ENCODE data around the gene RABGAP1L.
"Not testable (repeated sequence)": the region's sequence is repeated elsewhere in the genome, so short reads cannot be mapped to it uniquely, and the experiment has no call there.

The RABGAP1L gene

DNA sequence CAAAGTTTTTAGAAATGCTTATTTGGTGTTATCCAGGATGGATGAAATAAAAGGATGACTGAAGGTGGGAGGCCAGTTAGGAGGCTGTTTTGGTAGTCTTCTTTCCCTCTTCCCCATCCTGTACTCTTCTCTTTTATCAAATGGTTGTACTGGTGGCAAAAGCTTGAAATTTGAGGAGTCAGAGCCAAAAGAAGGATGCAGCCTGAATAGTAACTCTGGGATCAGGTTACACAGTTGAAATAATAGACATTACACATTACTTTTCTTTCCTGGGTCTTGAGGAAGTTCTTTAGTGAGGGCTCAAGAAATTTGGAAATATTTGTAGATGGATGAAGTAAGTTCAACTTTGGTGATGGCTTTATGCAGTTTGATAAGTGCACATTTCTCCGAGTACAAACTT lies 397.1 kb downstream of the RABGAP1L start:
- no peak for DNase-seq

DNA sequence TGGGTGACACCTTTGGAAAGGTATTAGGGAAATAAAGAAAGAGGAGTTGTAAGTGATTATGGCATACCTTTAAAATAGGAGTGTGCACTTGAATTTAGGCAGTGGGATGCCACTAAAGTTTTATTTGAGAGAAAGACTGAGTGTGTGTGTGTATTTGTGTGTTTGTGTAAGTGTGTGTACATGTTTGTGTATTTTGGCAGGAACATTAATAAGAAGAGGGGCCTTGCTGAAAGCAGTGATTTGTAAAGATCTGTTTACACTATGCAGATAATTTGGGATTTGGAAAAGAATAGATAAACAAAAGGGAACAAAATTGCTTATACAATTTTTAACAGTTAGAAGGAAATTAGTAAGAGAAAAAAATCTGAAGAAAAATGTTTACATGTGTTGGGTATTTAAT lies 409.2 kb downstream of the RABGAP1L start:
- no peak for DNase-seq

DNA sequence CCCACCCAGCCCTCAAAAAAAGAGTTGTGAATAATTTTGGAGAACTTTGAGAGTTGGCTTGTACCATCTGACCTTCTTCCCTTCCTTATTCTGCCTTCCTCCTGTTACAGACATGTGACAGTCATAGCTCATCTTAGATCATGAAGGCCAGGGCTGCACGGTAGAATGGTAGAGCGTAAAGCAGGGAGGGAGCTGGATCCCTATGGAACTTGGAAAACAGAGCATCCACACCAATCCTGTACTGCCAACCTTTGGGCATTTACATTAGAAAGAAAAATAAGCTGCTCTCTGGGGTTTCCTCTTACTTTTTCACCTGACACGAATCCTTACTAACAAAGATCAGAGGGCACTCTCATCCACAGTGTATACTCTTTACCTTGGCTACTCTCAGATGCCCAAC lies 409.9 kb downstream of the RABGAP1L start:
- no peak for DNase-seq

- no peak for DNase-seq
Observed at GRCh38 chr1:174572771-174573170, 413.5 kb downstream of the RABGAP1L start.

DNA sequence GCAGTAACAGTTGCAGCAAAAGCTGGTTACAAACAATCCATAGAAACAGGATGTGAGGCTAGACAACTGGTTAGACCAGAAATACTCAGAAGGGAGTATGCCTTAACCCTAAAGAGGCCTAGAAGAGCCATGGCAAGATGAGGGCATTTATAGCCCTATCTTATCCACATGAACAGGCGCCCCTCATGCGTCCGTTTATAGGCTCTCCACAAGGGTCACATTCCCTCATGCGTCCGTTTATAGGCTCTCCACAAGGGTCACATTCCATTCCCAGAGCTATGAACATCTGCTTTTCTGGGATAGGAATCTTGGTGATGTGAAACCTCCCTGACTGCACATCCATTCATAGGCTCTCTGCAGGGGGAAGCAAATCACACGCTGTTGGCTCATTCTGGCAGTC lies 416.8 kb downstream of the RABGAP1L start:
- not testable (repeated sequence) for DNase-seq

- no peak for DNase-seq
Observed at GRCh38 chr1:174577681-174578080, 418.4 kb downstream of the RABGAP1L start.

GRCh38 chr1:174580801-174581200 lies 421.5 kb downstream of the RABGAP1L start:
- DNase-seq = no peak

DNA sequence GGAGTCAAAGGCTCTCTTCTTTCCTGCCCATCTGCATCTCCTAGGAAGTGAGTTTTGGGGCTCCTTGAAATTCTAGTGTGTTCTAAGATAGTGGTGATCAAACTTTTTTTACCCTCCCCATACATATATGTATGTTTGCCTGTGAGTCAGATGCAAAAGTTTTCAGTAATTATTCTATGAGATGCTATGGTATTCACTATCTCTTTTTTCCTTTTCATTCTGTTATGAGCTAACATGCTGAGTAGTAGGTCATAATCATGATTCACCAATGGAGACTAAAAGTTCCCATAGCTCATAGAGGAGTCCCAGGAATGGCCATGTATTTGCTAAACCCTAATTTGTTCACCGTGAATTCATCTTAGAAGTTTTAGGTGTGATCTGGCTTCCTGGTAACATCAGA lies 424.0 kb downstream of the RABGAP1L start:
- no peak for DNase-seq

GRCh38 chr1:174584071-174584470 lies 424.8 kb downstream of the RABGAP1L start:
- no peak for DNase-seq

GRCh38 chr1:174588618-174589017 lies 429.3 kb downstream of the RABGAP1L start:
- not testable (repeated sequence) for DNase-seq

GRCh38 chr1:174605198-174605597 lies 445.9 kb downstream of the RABGAP1L start:
- DNase-seq = no peak

DNA sequence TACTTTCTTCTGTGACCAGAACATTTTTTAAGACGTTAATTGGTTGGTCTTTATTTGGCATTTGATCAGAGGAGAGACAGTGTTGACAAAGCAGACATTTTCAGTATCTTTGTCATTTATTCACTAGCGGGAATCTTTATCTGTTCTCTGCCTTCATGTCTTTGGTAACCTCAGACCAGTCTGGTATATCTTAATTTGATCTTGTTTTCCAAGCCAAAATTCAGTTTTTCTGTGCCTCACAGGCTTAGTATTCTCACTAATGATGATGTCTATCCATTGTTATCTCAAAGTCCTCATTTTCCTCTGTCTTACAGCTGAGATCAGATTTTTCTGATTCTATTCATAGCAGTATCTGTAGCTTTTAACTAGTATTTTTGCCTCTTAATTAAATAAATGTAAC lies 447.2 kb downstream of the RABGAP1L start:
- no peak for DNase-seq

GRCh38 chr1:174617905-174618304 lies 458.6 kb downstream of the RABGAP1L start:
- not testable (repeated sequence) for DNase-seq

- no peak for DNase-seq
Observed at GRCh38 chr1:174623324-174624035, 464.2 kb downstream of the RABGAP1L start.

DNA sequence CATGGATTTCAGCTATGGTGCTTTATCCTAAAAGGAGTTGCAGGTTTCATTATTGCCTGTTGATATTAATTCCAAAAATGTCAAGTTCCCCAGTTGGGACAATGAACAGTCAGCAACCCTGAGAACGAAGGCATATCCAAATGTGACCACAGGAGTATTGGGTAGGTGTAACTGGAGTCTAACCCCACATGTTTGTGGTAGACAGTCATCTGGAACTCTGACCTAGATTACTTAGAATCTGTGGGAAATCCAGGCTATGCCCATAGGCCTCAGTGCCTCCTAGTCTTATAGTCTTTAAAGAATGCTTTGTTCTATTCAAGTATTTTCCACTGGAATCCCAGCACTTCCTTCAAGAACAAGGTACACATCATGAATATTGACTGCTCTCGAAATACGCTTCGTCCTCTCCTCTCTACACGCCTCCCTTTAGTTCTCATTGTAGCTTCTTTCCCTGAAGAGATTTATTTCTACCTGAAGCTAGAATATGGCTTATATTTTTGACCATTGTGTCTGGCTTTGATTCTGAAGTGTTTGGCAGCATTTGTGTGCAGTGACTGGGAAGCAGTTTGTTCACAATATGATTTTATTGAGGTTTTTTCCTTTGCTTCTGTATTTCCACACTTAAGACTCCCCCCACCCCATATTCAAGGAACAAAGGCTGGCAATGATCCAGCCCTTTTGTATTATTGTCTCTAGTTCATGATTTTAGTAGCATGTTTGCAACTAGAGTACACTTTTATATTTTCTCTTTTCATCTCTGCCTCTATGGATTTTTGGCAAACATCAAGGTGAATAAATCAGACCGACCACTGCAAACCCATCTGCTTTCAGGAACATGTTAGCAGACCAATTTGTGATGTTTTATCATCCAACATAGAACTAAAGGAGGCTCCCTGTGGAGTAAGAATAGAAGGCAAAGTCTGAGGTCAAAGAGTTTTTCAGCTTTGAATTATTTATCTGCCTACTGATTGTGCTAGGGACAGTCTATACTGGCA lies 467.0 kb downstream of the RABGAP1L start:
- no peak for DNase-seq

GRCh38 chr1:174637487-174637886 lies 478.2 kb downstream of the RABGAP1L start:
- DNase-seq = no peak

DNA sequence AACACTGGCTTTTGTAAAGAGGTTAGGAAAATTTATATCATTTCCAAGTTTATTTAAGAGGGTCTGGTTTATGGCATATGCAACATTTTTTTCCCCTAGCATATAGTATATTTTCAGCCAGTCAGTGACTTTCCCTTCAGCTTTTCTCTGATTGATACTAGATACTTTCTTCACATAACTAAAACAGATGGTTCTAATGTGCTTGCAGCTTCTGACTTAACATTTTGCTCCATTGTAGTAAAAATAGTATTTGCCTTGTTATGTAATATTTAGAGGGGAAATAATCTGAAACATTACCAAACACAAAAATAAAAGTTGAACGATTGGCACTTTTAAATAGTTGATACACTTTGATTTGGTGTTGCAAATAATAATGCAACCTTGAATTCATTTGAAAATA lies 480.1 kb downstream of the RABGAP1L start:
- no peak for DNase-seq

- no peak for DNase-seq
Observed at GRCh38 chr1:174640783-174641182, 481.5 kb downstream of the RABGAP1L start.

- DNase-seq = no peak
Observed at GRCh38 chr1:174642393-174642792, 483.1 kb downstream of the RABGAP1L start.

GRCh38 chr1:174643206-174643605 lies 483.9 kb downstream of the RABGAP1L start:
- no peak for DNase-seq

DNA sequence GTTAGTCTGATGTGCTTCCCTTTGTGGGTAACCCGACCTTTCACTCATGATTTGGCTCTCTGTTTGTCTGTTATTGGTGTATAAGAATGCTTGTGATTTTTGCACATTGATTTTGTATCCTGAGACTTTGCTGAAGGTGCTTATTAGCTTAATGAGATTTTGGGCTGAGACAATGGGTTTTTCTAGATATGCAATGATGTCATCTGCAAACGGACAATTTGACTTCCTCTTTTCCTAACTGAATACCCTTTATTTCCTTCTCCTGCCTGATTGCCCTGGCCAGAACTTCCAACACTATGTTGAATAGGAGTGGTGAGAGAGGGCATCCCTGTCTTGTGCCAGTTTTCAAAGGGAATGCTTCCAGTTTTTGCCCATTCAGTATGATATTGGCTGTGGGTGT lies 490.3 kb downstream of the RABGAP1L start:
- DNase-seq = not testable (repeated sequence)

DNA sequence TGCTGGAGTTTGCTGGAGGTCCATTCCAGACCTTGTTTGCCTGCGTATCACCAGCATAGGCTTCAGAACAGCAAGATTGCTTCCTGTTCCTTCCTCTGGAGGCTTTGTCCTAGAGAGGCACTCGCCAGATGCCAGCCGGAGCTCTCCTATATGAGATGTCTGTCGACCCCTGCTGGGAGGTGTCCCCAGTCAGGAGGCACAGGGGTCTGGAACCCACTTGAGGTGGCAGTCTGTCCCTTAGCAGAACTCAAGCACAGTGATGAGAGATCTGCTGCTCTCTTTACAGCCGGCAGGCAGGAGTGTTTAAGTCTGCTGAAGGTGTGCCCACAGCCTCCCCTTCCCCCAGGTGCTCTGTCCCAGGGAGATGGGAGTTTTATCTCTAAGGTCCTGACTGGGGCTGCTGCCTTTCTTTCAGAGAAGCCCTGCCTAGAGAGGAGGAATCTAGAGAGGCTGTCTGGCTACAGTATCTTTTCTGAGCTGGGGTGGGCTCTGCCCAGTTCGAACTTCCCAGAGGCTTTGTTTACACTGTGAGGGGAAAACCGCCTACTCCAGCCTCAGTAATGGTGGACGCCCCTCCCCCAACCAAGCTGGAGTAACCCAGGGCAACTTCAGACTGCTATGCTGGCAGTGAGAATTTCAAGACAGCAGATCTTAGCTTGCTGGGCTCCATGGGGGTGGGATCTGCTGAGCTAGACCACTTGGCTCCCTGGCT lies 493.4 kb downstream of the RABGAP1L start:
- DNase-seq = no peak
